OCI-LY7 (cell line): ENCODE results near the gene CHST3. TPM values are rescaled to one million over a fixed set of nuclear protein-coding genes. Genes with fewer than 3 reads are reported as not detected.

Experiments used
- BruUV-seq: library from RNA; stranded (reverse); fragments of 400-500 nt; replicated peaks from 2 replicates; lab custom pipeline; 2021; lab: Mats Ljungman, UMichigan
- CTCF ChIA-PET: fragments of 300-600 bp; sonication (Branson Sonifier 250); formaldehyde crosslinking; loops from one replicate; lab custom pipeline; 2022; ENCODE audit warnings: antibody characterized with exemption; ENCODE audit not compliant: unreplicated experiment; lab: Charles Lee
- POLR2A ChIA-PET: fragments of 300-600 bp; sonication (Branson Sonifier 250); formaldehyde crosslinking; loops from one replicate; lab custom pipeline; 2022; ENCODE audit warnings: antibody characterized with exemption; lab: Charles Lee
- DNase-seq: peaks from one replicate; pipeline ENCODE4 v3.0.0-alpha.2; 2015; ENCODE audit warnings: low spot score
- H2AFZ ChIP-seq: fragments of 200-600 bp; sonication (generic), shearing (Covaris generic); 2 replicates; pipeline ENCODE4 v1.6.1; 2014; ENCODE audit warnings: mild to moderate bottlenecking, antibody characterized with exemption, low read length, moderate library complexity
- H3K27ac ChIP-seq: fragments of 200-600 bp; sonication (generic); 2 replicates; pipeline ENCODE4 v1.5.1; 2014; ENCODE audit warnings: mixed run types, low read depth, mild to moderate bottlenecking, moderate library complexity, low read length, inconsistent platforms; ENCODE audit not compliant: poor library complexity, severe bottlenecking
- H3K36me3 ChIP-seq: fragments of 200-600 bp; sonication (generic); 2 replicates; pipeline ENCODE4 v1.6.1; 2014; ENCODE audit warnings: mild to moderate bottlenecking, antibody characterized with exemption, low read length, moderate library complexity, mixed read lengths; ENCODE audit not compliant: insufficient read depth
- H3K4me1 ChIP-seq: fragments of 200-600 bp; sonication (generic); 2 replicates; pipeline ENCODE4 v1.5.1; 2014; ENCODE audit warnings: mild to moderate bottlenecking, low read length; ENCODE audit not compliant: insufficient read depth, poor library complexity, severe bottlenecking
- H3K4me2 ChIP-seq: fragments of 200-600 bp; sonication (generic); 2 replicates; pipeline ENCODE4 v1.6.1; 2014; ENCODE audit warnings: mild to moderate bottlenecking, low read length
- H3K4me3 ChIP-seq: fragments of 200-600 bp; sonication (generic); 2 replicates; pipeline ENCODE4 v1.5.1; 2014; ENCODE audit warnings: mild to moderate bottlenecking, low read depth, low read length; ENCODE audit not compliant: poor library complexity, severe bottlenecking
- H3K79me2 ChIP-seq: fragments of 200-600 bp; sonication (generic); 2 replicates; pipeline ENCODE4 v1.6.1; 2016; ENCODE audit warnings: low read depth, mild to moderate bottlenecking, low read length, moderate library complexity, mixed read lengths; ENCODE audit not compliant: insufficient read depth
- H3K9me2 ChIP-seq: fragments of 200-600 bp; sonication (generic); 2 replicates; pipeline ENCODE4 v1.6.1; 2016; ENCODE audit warnings: mild to moderate bottlenecking, low read length, mixed read lengths; ENCODE audit not compliant: insufficient read depth
- H3K9me3 ChIP-seq: fragments of 200-600 bp; sonication (generic); 2 replicates; pipeline ENCODE4 v1.6.1; 2014; ENCODE audit warnings: mild to moderate bottlenecking, mixed run types, low read length, mixed read lengths
- H4K20me1 ChIP-seq: fragments of 200-600 bp; sonication (generic); 2 replicates; pipeline ENCODE4 v1.6.1; 2014; ENCODE audit warnings: mild to moderate bottlenecking, antibody characterized with exemption, low read length, moderate library complexity, mixed read lengths; ENCODE audit not compliant: insufficient read depth
- CTCF ChIP-seq: fragments of 200-600 bp; sonication (generic); conservative IDR thresholded peaks from 2 replicates; pipeline ENCODE4 v1.5.1; 2014; ENCODE audit warnings: mild to moderate bottlenecking, antibody characterized with exemption, low read length, moderate library complexity, mixed read lengths
- EZH2phosphoT487 ChIP-seq: fragments of 200-600 bp; sonication (generic); IDR thresholded peaks from 2 replicates; pipeline ENCODE4 v1.6.1; 2018; ENCODE audit warnings: low read depth, borderline replicate concordance, mild to moderate bottlenecking, mixed run types, antibody characterized with exemption, low read length, moderate library complexity, mixed read lengths
- intact Hi-C: fragments of 100-400 bp; cut with micrococcal nuclease; formaldehyde crosslinking; loops from one replicate; pipeline ENCODE4 v1.10.0; 2022; ENCODE audit not compliant: unreplicated experiment
- total RNA-seq, 2 experiments: library from RNA; depleted of rRNA in 1 of 2; stranded (reverse); fragments of >200 nt in 1 of 2; shearing (Covaris generic) in 1 of 2; gene quantifications; 2 replicates each; pipeline ENCODE4 v1.2.3, GENCODE V29; 2014 to 2022

Gene CHST3
- total RNA-seq, 2 experiments from 2014 or later, result not detected

- H3K4me3 ChIP-seq, result no peak overlapping the region
- BruUV-seq, result no TSS peak
- ChIA-PET CTCF (no interaction called here), POLR2A (no interaction called here)
- H3K4me1 ChIP-seq, result no peaks in the 10 kb centered on the region
- no peak overlapping the region for H2AFZ ChIP-seq
- no peak overlapping the region for H3K4me2 ChIP-seq
- intact Hi-C loops, result no loop called here
- no peaks in the 10 kb centered on the region for H3K9me3 ChIP-seq
- no peaks in the 10 kb centered on the region for H3K79me2 ChIP-seq
- no peaks in the 10 kb centered on the region for H3K9me2 ChIP-seq
- H4K20me1 ChIP-seq, result no peaks in the 10 kb centered on the region
- no peak overlapping the region for H3K27ac ChIP-seq
- TF ChIP-seq EZH2phosphoT487, result no peak
- TF ChIP-seq CTCF, result no peak
- H3K36me3 ChIP-seq, result no peaks in the 10 kb centered on the region
- no peak for DNase-seq
These were observed 70.6 kb downstream of the CHST3 start for GRCh38 chr10:72034761-72035160.

GRCh38 chr10:72035252-72035887, 71.2 kb downstream of the CHST3 start:
- no peaks in the 10 kb centered on the region for H3K79me2 ChIP-seq
- H3K4me1 ChIP-seq, result no peaks in the 10 kb centered on the region
- ChIA-PET POLR2A (no interaction called here), CTCF (no interaction called here)
- no peak overlapping the region for H3K27ac ChIP-seq
- no peak overlapping the region for H2AFZ ChIP-seq
- no peaks in the 10 kb centered on the region for H3K9me2 ChIP-seq
- intact Hi-C loops, result no loop called here
- BruUV-seq, result no TSS peak
- TF ChIP-seq EZH2phosphoT487, result no peak
- TF ChIP-seq CTCF, result no peak
- H3K4me2 ChIP-seq, result no peak overlapping the region
- no peak overlapping the region for H3K4me3 ChIP-seq
- DNase-seq, result no peak
- H4K20me1 ChIP-seq, result no peaks in the 10 kb centered on the region
- no peaks in the 10 kb centered on the region for H3K9me3 ChIP-seq
- H3K36me3 ChIP-seq, result no peaks in the 10 kb centered on the region

- no TSS peak for BruUV-seq
- H4K20me1 ChIP-seq, result no peaks in the 10 kb centered on the region
- CTCF ChIA-PET, result no interaction called here
These were observed 73.1 kb downstream of the CHST3 start for GRCh38 chr10:72037266-72037665.

More at GRCh38 chr10:72037266-72037665, 73.1 kb downstream of the CHST3 start:
- DNase-seq, result no peak
- H2AFZ ChIP-seq, result no peak overlapping the region
- no peak overlapping the region for H3K4me3 ChIP-seq
- no peaks in the 10 kb centered on the region for H3K4me1 ChIP-seq
- no peak overlapping the region for H3K4me2 ChIP-seq
- H3K27ac ChIP-seq, result no peak overlapping the region
- H3K9me2 ChIP-seq, result no peaks in the 10 kb centered on the region
- POLR2A ChIA-PET, result no interaction called here
- no peaks in the 10 kb centered on the region for H3K36me3 ChIP-seq
- H3K9me3 ChIP-seq, result no peaks in the 10 kb centered on the region
- intact Hi-C loops, result no loop called here
- TF ChIP-seq EZH2phosphoT487, result no peak
- TF ChIP-seq CTCF, result no peak
- H3K79me2 ChIP-seq, result no peaks in the 10 kb centered on the region
